ENCODE results near the gene OR1F1. TPM values are rescaled to one million over a fixed set of nuclear protein-coding genes. Genes with fewer than 3 reads are reported as not detected.

The OR1F1 gene
- total RNA-seq, 1 experiment from 2014 or later, result not detected

DNA sequence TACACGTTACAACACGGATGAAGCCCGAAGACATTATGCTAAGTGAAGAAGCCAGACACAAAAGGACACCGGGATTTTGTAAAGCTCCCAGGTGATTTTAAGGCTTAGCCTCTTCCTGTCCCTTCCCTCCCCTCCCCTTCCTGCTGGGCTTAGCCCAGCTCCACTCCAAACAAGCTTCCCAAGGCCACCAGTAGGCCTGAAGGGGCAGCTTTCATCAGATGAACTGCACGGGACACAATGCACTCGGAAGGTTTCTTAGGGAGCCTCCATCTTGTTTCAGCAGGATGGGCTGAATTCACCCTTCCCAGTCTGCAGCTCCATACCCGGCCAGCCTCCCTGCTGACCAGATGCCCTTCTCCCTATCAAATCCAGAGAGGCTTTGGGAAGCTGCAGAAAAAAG is 58.0 kb downstream of the OR1F1 start:
- H3K27me3 Mint-ChIP-seq (ENCODE audit: low read depth), result peaks cover 21% of the 10 kb centered on the region

More for the DNA sequence above, 58.0 kb downstream of the OR1F1 start:
- H4K5ac ChIP-seq (ENCODE audit: insufficient read length, low read depth, low read length), result no peak overlapping the region
- H3K4ac ChIP-seq (ENCODE audit: low read depth, low read length), result no peak overlapping the region
- H4K20me1 ChIP-seq (ENCODE audit: control insufficient read depth, insufficient read depth, insufficient read length), result no peaks in the 10 kb centered on the region
- no peak overlapping the region for H3K18ac ChIP-seq (ENCODE audit: insufficient read length, low read depth, low read length)
- H3K9me3 ChIP-seq (ENCODE audit: control insufficient read depth, low read depth, low read length), result no peaks in the 10 kb centered on the region
- H2BK20ac ChIP-seq (ENCODE audit: low read depth, low read length, poor library complexity, severe bottlenecking), result no peak overlapping the region
- no peak overlapping the region for H4K8ac ChIP-seq (replicated peaks; ENCODE audit: insufficient read length, low read depth, low read length)
- no peak for DNase-seq
- H3T11ph ChIP-seq (ENCODE audit: low read length), result no peak overlapping the region
- H3K9ac ChIP-seq (ENCODE audit: extremely low read depth, insufficient read length, low read length), result no peak overlapping the region
- H3K79me2 ChIP-seq (ENCODE audit: insufficient read depth, low read length), result no peaks in the 10 kb centered on the region
- no peaks in the 10 kb centered on the region for H3K4me1 Mint-ChIP-seq
- H2BK120ac ChIP-seq (ENCODE audit: low read depth, low read length, poor library complexity, severe bottlenecking), result no peak overlapping the region
- no peaks in the 10 kb centered on the region for H3K27me3 ChIP-seq (ENCODE audit: insufficient read depth, low read length)
- no peak overlapping the region for H3K56ac ChIP-seq (ENCODE audit: insufficient read length, low read depth, low read length)
- peaks cover 73 to 80% of the 10 kb centered on the region in 2 experiments for H3K9me3 Mint-ChIP-seq
- no peak overlapping the region for H3K14ac ChIP-seq (ENCODE audit: insufficient read depth, low read length)
- H3K23me2 ChIP-seq (ENCODE audit: insufficient read length, low read depth, low read length, poor library complexity, severe bottlenecking), result no peaks in the 10 kb centered on the region
- TF ChIP-seq, protein P1, sequence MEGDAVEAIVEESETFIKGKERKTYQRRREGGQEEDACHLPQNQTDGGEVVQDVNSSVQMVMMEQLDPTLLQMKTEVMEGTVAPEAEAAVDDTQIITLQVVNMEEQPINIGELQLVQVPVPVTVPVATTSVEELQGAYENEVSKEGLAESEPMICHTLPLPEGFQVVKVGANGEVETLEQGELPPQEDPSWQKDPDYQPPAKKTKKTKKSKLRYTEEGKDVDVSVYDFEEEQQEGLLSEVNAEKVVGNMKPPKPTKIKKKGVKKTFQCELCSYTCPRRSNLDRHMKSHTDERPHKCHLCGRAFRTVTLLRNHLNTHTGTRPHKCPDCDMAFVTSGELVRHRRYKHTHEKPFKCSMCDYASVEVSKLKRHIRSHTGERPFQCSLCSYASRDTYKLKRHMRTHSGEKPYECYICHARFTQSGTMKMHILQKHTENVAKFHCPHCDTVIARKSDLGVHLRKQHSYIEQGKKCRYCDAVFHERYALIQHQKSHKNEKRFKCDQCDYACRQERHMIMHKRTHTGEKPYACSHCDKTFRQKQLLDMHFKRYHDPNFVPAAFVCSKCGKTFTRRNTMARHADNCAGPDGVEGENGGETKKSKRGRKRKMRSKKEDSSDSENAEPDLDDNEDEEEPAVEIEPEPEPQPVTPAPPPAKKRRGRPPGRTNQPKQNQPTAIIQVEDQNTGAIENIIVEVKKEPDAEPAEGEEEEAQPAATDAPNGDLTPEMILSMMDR (conservative IDR thresholded peaks at IDR 0.05), result no peak
- H3K4me1 ChIP-seq (ENCODE audit: insufficient read depth, low read length), result no peaks in the 10 kb centered on the region
- no peak overlapping the region for H2BK12ac ChIP-seq (ENCODE audit: insufficient read length, low read depth, low read length)
- no CpG with 5 or more reads among the region's 7 CpGs for WGBS (ENCODE audit: extremely low coverage, insufficient read length, low lambda C conversion rate)
- no peak overlapping the region for H3K27ac ChIP-seq (ENCODE audit: insufficient read length, low read depth, low read length)
- no peak overlapping the region for H2AFZ ChIP-seq (ENCODE audit: low read length)
- H2BK5ac ChIP-seq (ENCODE audit: insufficient read length, low read length), result no peak overlapping the region
- H2AK5ac ChIP-seq (ENCODE audit: insufficient read length, low read length), result no peak overlapping the region
- H3K4me2 ChIP-seq (ENCODE audit: insufficient read depth, insufficient read length, low read length), result no peak overlapping the region
- H4K91ac ChIP-seq (ENCODE audit: insufficient read length, low read depth, low read length), result no peak overlapping the region
- H3K27ac Mint-ChIP-seq, result no peak overlapping the region
- peaks cover 0 to 4% (median 0%) of the 10 kb centered on the region in 3 experiments; a peak in 3 of 7 replicates for H3K36me3 Mint-ChIP-seq (ENCODE audit: insufficient read depth in 1 of 3, low read depth in 3 of 3)
- H3K4me3 Mint-ChIP-seq, result no peak overlapping the region
- no peak overlapping the region for H3K23ac ChIP-seq (ENCODE audit: insufficient read length, low read depth, low read length)
- H2BK15ac ChIP-seq (ENCODE audit: low read depth, low read length), result no peak overlapping the region
- no peaks in the 10 kb centered on the region for H3K79me1 ChIP-seq (ENCODE audit: insufficient read depth, low read depth, low read length, poor library complexity, severe bottlenecking)
